Endothelial cell of umbilical vein (primary cell): ENCODE measurements around the gene PRDM16. TPM values are rescaled to one million over a fixed set of nuclear protein-coding genes. Genes with fewer than 3 reads are reported as not detected.

ENCODE experiments used
- BruUV-seq: library from RNA; stranded (reverse); fragments of 400-500 nt; replicated peaks from 2 replicates; lab custom pipeline; 2021; lab: Mats Ljungman, UMichigan
- CTCF ChIA-PET: fragments of 300-600, 350-600 bp; sonication (Branson Sonifier 250); formaldehyde crosslinking; loops from one replicate; lab custom pipeline; 2021; ENCODE audit warnings: antibody characterized with exemption, inconsistent platforms; lab: Charles Lee
- POLR2A ChIA-PET: fragments of 300-600, 350-600 bp; sonication (Branson Sonifier 250); formaldehyde crosslinking; loops from one replicate; lab custom pipeline; 2021; ENCODE audit warnings: antibody characterized with exemption, inconsistent platforms; lab: Charles Lee
- DNase-seq: peaks from one replicate; pipeline ENCODE4 v3.0.0-alpha.2; 2011; ENCODE audit warnings: low read depth, low spot score
- FAIRE-seq: peaks from 2 replicates; lab custom pipeline; 2011; peaks lifted over from hg19 to GRCh38; lab: Jason Lieb, UNC
- H2AFZ ChIP-seq: 2 replicates; pipeline ENCODE4 v1.6.0; 2012; ENCODE audit warnings: low read depth, low read length, control low read depth, inconsistent platforms
- H3K27ac ChIP-seq: 2 replicates; pipeline ENCODE4 v1.5.1; 2011; ENCODE audit warnings: low read depth, mild to moderate bottlenecking, control low read depth, low read length, moderate library complexity; ENCODE audit not compliant: insufficient read depth
- H3K27me3 ChIP-seq, 2 experiments: 2 replicates each; pipeline versions ENCODE4 v1.6.0 to v1.6.1; 2011; ENCODE audit warnings: low read length in 2 of 2, mixed read lengths in 1 of 2; ENCODE audit not compliant: control insufficient read depth in 2 of 2, insufficient read depth in 2 of 2
- H3K36me3 ChIP-seq, 2 experiments: 2 replicates in 1 of 2; 3 replicates in 1 of 2; pipeline ENCODE4 v1.5.1; 2011; ENCODE audit warnings: low read length in 2 of 2, mild to moderate bottlenecking in 1 of 2, moderate library complexity in 1 of 2; ENCODE audit not compliant: control insufficient read depth in 2 of 2, insufficient read depth in 2 of 2; ENCODE audit errors: extremely low read depth in 1 of 2
- H3K4me1 ChIP-seq: 3 replicates; pipeline ENCODE4 v1.5.1; 2011; ENCODE audit warnings: mild to moderate bottlenecking, low read length; ENCODE audit not compliant: control insufficient read depth, insufficient read depth; ENCODE audit errors: extremely low read depth
- H3K4me2 ChIP-seq: 2 replicates; pipeline ENCODE4 v1.6.1; 2011; ENCODE audit warnings: low read length, control low read depth, mixed read lengths; ENCODE audit not compliant: insufficient read depth
- H3K4me3 ChIP-seq, 3 experiments: fragments of 200-600 bp in 1 of 3; sonication (generic), shearing (Covaris generic) in 1 of 3; replicated peaks in 1 of 3; 2 replicates each; pipeline ENCODE4 v1.5.1; 2011 to 2016; ENCODE audit warnings: control low read depth in 3 of 3, low read length in 3 of 3, mild to moderate bottlenecking in 2 of 3, inconsistent platforms in 1 of 3, low read depth in 1 of 3, moderate library complexity in 1 of 3; ENCODE audit not compliant: insufficient read depth in 1 of 3
- H3K79me2 ChIP-seq: 2 replicates; pipeline ENCODE4 v1.6.0; 2012; ENCODE audit warnings: low read length, inconsistent platforms; ENCODE audit not compliant: control insufficient read depth, insufficient read depth
- H3K9ac ChIP-seq: replicated peaks from 2 replicates; pipeline ENCODE3; 2011; ENCODE audit warnings: low read length, control low read depth; ENCODE audit not compliant: insufficient read depth; ENCODE audit errors: extremely low read depth
- H3K9me1 ChIP-seq: replicated peaks from 3 replicates; pipeline ENCODE4 v1.6.0; 2011; ENCODE audit warnings: mild to moderate bottlenecking, low read length; ENCODE audit not compliant: control insufficient read depth, insufficient read depth; ENCODE audit errors: extremely low read depth
- H3K9me3 ChIP-seq: replicated peaks from 2 replicates; pipeline ENCODE4 v1.5.1; 2012; ENCODE audit warnings: low read length, inconsistent platforms; ENCODE audit not compliant: control insufficient read depth, insufficient read depth
- H4K20me1 ChIP-seq: replicated peaks from 2 replicates; pipeline ENCODE3; 2011; ENCODE audit warnings: mild to moderate bottlenecking, low read length; ENCODE audit not compliant: control insufficient read depth, insufficient read depth; ENCODE audit errors: extremely low read depth
- CTCF ChIP-seq, 2 donors: IDR thresholded peaks; 1 replicate in 1 of 2; 2 replicates in 1 of 2; pipeline ENCODE4 v1.5.1; 2011; ENCODE audit warnings: low read length in 2 of 2, mild to moderate bottlenecking in 2 of 2, moderate library complexity in 2 of 2, control low read depth in 1 of 2, inconsistent platforms in 1 of 2, low read depth in 1 of 2; ENCODE audit not compliant: insufficient read depth in 1 of 2; ENCODE audit errors: extremely low read depth in 1 of 2
- EZH2 ChIP-seq: IDR thresholded peaks from 2 replicates; pipeline ENCODE4 v1.6.1; 2012; ENCODE audit warnings: borderline replicate concordance, low read depth, mild to moderate bottlenecking, moderate library complexity, low read length, inconsistent platforms; ENCODE audit not compliant: severe bottlenecking
- FOS ChIP-seq: IDR thresholded peaks from 2 replicates; pipeline ENCODE4 v1.6.1; 2011; ENCODE audit warnings: mild to moderate bottlenecking, low read length, moderate library complexity, borderline replicate concordance; ENCODE audit not compliant: insufficient read depth
- GATA2 ChIP-seq: IDR thresholded peaks from 2 replicates; pipeline ENCODE4 v1.7.0; 2011; ENCODE audit warnings: low read depth, mild to moderate bottlenecking, moderate library complexity, mixed read lengths, low read length; ENCODE audit not compliant: insufficient read length, insufficient read depth
- JUN ChIP-seq: IDR thresholded peaks from 2 replicates; pipeline ENCODE4 v1.6.1; 2011; ENCODE audit warnings: borderline replicate concordance, low read depth; ENCODE audit not compliant: insufficient read length, insufficient read depth
- MAX ChIP-seq: IDR thresholded peaks from 2 replicates; pipeline ENCODE4 v1.6.1; 2011; ENCODE audit not compliant: insufficient read depth, insufficient read length
- MYC ChIP-seq: IDR thresholded peaks from one replicate; pipeline ENCODE4 v1.6.1; 2011; ENCODE audit warnings: mild to moderate bottlenecking, low read depth, low read length
- POLR2A ChIP-seq: IDR thresholded peaks from 2 replicates; pipeline ENCODE4 v1.6.1; 2012; ENCODE audit warnings: low read depth, mild to moderate bottlenecking, control low read depth, low read length
- POLR2AphosphoS5 ChIP-seq: IDR thresholded peaks from 2 replicates; pipeline ENCODE4 v1.6.1; 2012; ENCODE audit warnings: low read depth, mild to moderate bottlenecking, control low read depth, low read length, moderate library complexity; ENCODE audit not compliant: insufficient read depth
- dilution Hi-C: fragments of 300-500 bp; cut with MboI; formaldehyde crosslinking; loops from one replicate; pipeline ENCODE4 v1.15.0; 2019; ENCODE audit warnings: low sequenced_read_pairs; ENCODE audit not compliant: extremely low pct_ligation_motif_present
- intact Hi-C: fragments of 100-400 bp; cut with micrococcal nuclease; formaldehyde crosslinking; loops from one replicate; pipeline ENCODE4 v1.10.0; 2022
- polyA plus RNA-seq, 4 experiments: library from polyadenylated mRNA; depleted of rRNA in 3 of 4; stranded (reverse) in 3 of 4; unstranded in 1 of 4; fragments of >200 nt; gene quantifications; 2 replicates each; pipeline versions ENCODE4 v1.2.1 to v1.2.3, GENCODE V29; 2011 to 2012; ENCODE audit warnings: missing spikeins in 1 of 4
- total RNA-seq: library from RNA; stranded (reverse); gene quantifications from 2 replicates; pipeline ENCODE4 v1.2.3, GENCODE V29; 2021

PRDM16 gene
- total and polyA plus RNA-seq, 2 donors (not counting 3 experiments of a cell fraction or from before 2014, with no cell fraction given), result not detected

GRCh38 chr1:3287656-3288160 lies 218.7 kb downstream of the PRDM16 start:
- Histone ChIP-seq H4K20me1 (no peaks in the 10 kb centered on the region), H3K9me1 (no peaks in the 10 kb centered on the region), H3K9me3 (no peaks in the 10 kb centered on the region), H3K4me3 (no peak overlapping the region), H3K27ac (no peak overlapping the region), H2AFZ (no peak overlapping the region), H3K4me2 (no peak overlapping the region), H3K27me3 (no peaks in the 10 kb centered on the region), H3K4me1 (no peaks in the 10 kb centered on the region), H3K9ac (no peak overlapping the region), H3K36me3 (no peaks in the 10 kb centered on the region), H3K79me2 (no peaks in the 10 kb centered on the region)
- dilution Hi-C loops (no loop called here), intact Hi-C loops (no loop called here)
- DNase-seq (no peak), FAIRE-seq (no peak)
- ChIA-PET CTCF (no interaction called here), POLR2A (no interaction called here)
- TF ChIP-seq JUN, result no peak
- TF ChIP-seq CTCF (IDR thresholded peaks at IDR 0.05; ENCODE audit: extremely low read depth in 1 of 2, insufficient read depth in 1 of 2, low read depth in 1 of 2, low read length in 2 of 2), result no peak
- TF ChIP-seq MYC, result no peak
- TF ChIP-seq POLR2AphosphoS5, result no peak
- no peak for TF ChIP-seq POLR2A
- TF ChIP-seq GATA2, result no peak
- TF ChIP-seq MAX, result no peak
- TF ChIP-seq EZH2, result no peak
- no peak for TF ChIP-seq FOS
- no TSS peak for BruUV-seq
